GM18507 (cell line): Measurements from ENCODE around the gene TMUB1.

Experiments
- DNase-seq: peaks from one replicate; pipeline ENCODE4 v3.0.0; 2011; ENCODE audit warnings: low read depth; ENCODE audit not compliant: insufficient read length; ENCODE audit errors: extremely low spot score
- FAIRE-seq: peaks from 2 replicates; lab custom pipeline; 2011; peaks lifted over from hg19 to GRCh38; lab: Jason Lieb, UNC

The TMUB1 gene

GRCh38 chr7:151074817-151075661, 8.3 kb downstream of the TMUB1 start:
- DNase-seq (no peak), FAIRE-seq (no peak)

GRCh38 chr7:151073990-151074389, 9.3 kb downstream of the TMUB1 start:
- DNase-seq = no peak
- FAIRE-seq = no peak

- DNase-seq (no peak), FAIRE-seq (no peak)
Measured at GRCh38 chr7:151071032-151071866, 12.0 kb downstream of the TMUB1 start.

GRCh38 chr7:151070574-151070960, 12.7 kb downstream of the TMUB1 start:
- DNase-seq (no peak), FAIRE-seq (no peak)

- no peak for FAIRE-seq
- DNase-seq = no peak
Measured at GRCh38 chr7:151069841-151070573, 13.3 kb downstream of the TMUB1 start.

- FAIRE-seq = no peak
- no peak for DNase-seq
Measured at GRCh38 chr7:151068069-151068773, 15.1 kb downstream of the TMUB1 start.

GRCh38 chr7:151066273-151066974, 16.9 kb downstream of the TMUB1 start:
- FAIRE-seq = no peak
- no peak for DNase-seq

- no peak for FAIRE-seq
Measured at GRCh38 chr7:151065516-151065915, 17.8 kb downstream of the TMUB1 start.

GRCh38 chr7:151064993-151065392, 18.3 kb downstream of the TMUB1 start:
- FAIRE-seq (no peak), DNase-seq (no peak)

More at GRCh38 chr7:151065516-151065915, 17.8 kb downstream of the TMUB1 start:
- DNase-seq = no peak

- DNase-seq (no peak), FAIRE-seq (no peak)
Measured at GRCh38 chr7:151064454-151064853, 18.8 kb downstream of the TMUB1 start.

- FAIRE-seq = no peak
- DNase-seq = no peak
Measured at GRCh38 chr7:151063212-151063561, 20.1 kb downstream of the TMUB1 start.

GRCh38 chr7:151062399-151063211, 20.7 kb downstream of the TMUB1 start:
- DNase-seq (no peak), FAIRE-seq (no peak)

- DNase-seq = no peak
Measured at GRCh38 chr7:151062111-151062398, 21.2 kb downstream of the TMUB1 start.

GRCh38 chr7:151061213-151062110, 21.8 kb downstream of the TMUB1 start:
- no peak for DNase-seq
- FAIRE-seq = no peak

More at GRCh38 chr7:151062111-151062398, 21.2 kb downstream of the TMUB1 start:
- no peak for FAIRE-seq

- FAIRE-seq (no peak), DNase-seq (no peak)
Measured at GRCh38 chr7:151060416-151061212, 22.7 kb downstream of the TMUB1 start.

- FAIRE-seq (no peak), DNase-seq (no peak)
Measured at GRCh38 chr7:151060113-151060415, 23.2 kb downstream of the TMUB1 start.
